Esophagus muscularis mucosa (tissue), 4 donors: ENCODE data around the gene LGALS12. TPM values are rescaled to one million over a fixed set of nuclear protein-coding genes. Genes with fewer than 3 reads are reported as not detected.

Source experiments
- DNase-seq: peaks from one replicate; pipeline ENCODE4 v3.0.0-alpha.2; 2017; ENCODE audit errors: extremely low spot score
- H3K27ac ChIP-seq, 4 donors: fragments of 200-600 bp; sonication (generic); replicated peaks in 1 of 4; 1 replicate in 3 of 4; 2 replicates in 1 of 4; pipeline ENCODE4 v1.5.1; 2016 to 2019; ENCODE audit warnings: mild to moderate bottlenecking in 1 of 4
- H3K27me3 ChIP-seq, 4 donors: fragments of 200-600 bp; sonication (generic); one replicate each; pipeline versions ENCODE4 v1.5.1 to v1.6.0; 2016 to 2019
- H3K36me3 ChIP-seq, 4 donors: fragments of 200-600 bp; sonication (generic); one replicate each; pipeline ENCODE4 v1.5.1; 2016 to 2019
- H3K4me1 ChIP-seq, 4 donors: fragments of 200-600 bp; sonication (generic); one replicate each; pipeline ENCODE4 v1.5.1; 2016 to 2019
- H3K4me3 ChIP-seq, 4 donors: fragments of 200-600 bp; sonication (generic); 1 replicate in 2 of 4; 2 replicates in 2 of 4; pipeline ENCODE4 v1.5.1; 2016 to 2019; ENCODE audit warnings: mild to moderate bottlenecking in 4 of 4, moderate library complexity in 1 of 4
- H3K9me3 ChIP-seq, 4 donors: fragments of 200-600 bp; sonication (generic); 1 replicate in 3 of 4; 2 replicates in 1 of 4; pipeline ENCODE4 v1.5.1; 2016 to 2019
- CTCF ChIP-seq, 3 experiments: fragments of 200-600 bp in 2 of 3; fragments of 450-650 bp in 1 of 3; sonication (generic) in 2 of 3; IDR thresholded peaks; one replicate each; pipeline ENCODE4 v1.5.1; 2017 to 2019; ENCODE audit warnings: antibody characterized with exemption in 3 of 3, mild to moderate bottlenecking in 2 of 3, moderate library complexity in 1 of 3
- EP300 ChIP-seq: sonication (generic); formaldehyde crosslinking; IDR thresholded peaks from one replicate; pipeline ENCODE4 v1.6.1; 2017; ENCODE audit warnings: antibody characterized with exemption
- POLR2A ChIP-seq: fragments of 450-650 bp; IDR thresholded peaks from one replicate; pipeline ENCODE4 v1.6.1; 2017; ENCODE audit warnings: antibody characterized with exemption, moderate library complexity, mild to moderate bottlenecking, low read depth
- POLR2AphosphoS5 ChIP-seq, 2 donors: sonication (generic); formaldehyde crosslinking; IDR thresholded peaks; one replicate each; pipeline ENCODE4 v1.6.1; 2017; ENCODE audit warnings: antibody characterized with exemption in 2 of 2
- whole genome bisulfite sequencing: methylation state at CpG from one replicate; pipeline ENCODE4 v1.1.5; 2018; 5-methylcytosine and 5-hydroxymethylcytosine counted together
- intact Hi-C: fragments of 100-400 bp; cut with DNase I; formaldehyde crosslinking; loops from one replicate; pipeline ENCODE4 v1.15.1; 2023
- total RNA-seq, 4 donors: library from RNA; depleted of rRNA; stranded (reverse); fragments of >200 nt; gene quantifications; one replicate each; pipeline versions ENCODE4 v1.1.0 to v1.2.1, GENCODE V29; 2016

LGALS12 gene
- total RNA-seq, 4 donors from 2014 or later = not detected

GRCh38 chr11:63472372-63472771 lies 33.5 kb upstream of the LGALS12 start:
- Histone ChIP-seq H3K27ac (no peak overlapping the region), H3K36me3 (peaks cover 0 to 4% (median 0%) of the 10 kb centered on the region in 4 donors), H3K9me3 (peaks cover 0 to 5% (median 2%) of the 10 kb centered on the region in 4 donors), H3K4me1 (no peaks in the 10 kb centered on the region), H3K27me3 (no peaks in the 10 kb centered on the region), H3K4me3 (no peak overlapping the region)
- 85% methylated on average over 3 of the region's 3 CpGs for WGBS
- no peak for DNase-seq
- TF ChIP-seq EP300 = no peak
- TF ChIP-seq POLR2AphosphoS5 (IDR thresholded peaks at IDR 0.05) = no peak
- no peak for TF ChIP-seq POLR2A
- TF ChIP-seq CTCF (IDR thresholded peaks at IDR 0.05) = no peak
- intact Hi-C loops = no loop called here

- DNase-seq = no peak
- TF ChIP-seq CTCF (IDR thresholded peaks at IDR 0.05) (no peak), POLR2AphosphoS5 (IDR thresholded peaks at IDR 0.05) (no peak), EP300 (no peak), POLR2A (no peak)
- intact Hi-C loops = loop anchor here (5.0 kb wide), 1 partner anchor 261 kb away; no protein-coding TSS in a partner anchor
- H3K27ac ChIP-seq = no peak overlapping the region
- peaks cover 0 to 5% (median 2%) of the 10 kb centered on the region in 4 donors for H3K9me3 ChIP-seq
- H3K36me3 ChIP-seq = no peaks in the 10 kb centered on the region
- H3K4me3 ChIP-seq = no peak overlapping the region
- no peaks in the 10 kb centered on the region for H3K27me3 ChIP-seq
- peaks cover 0 to 8% (median 4%) of the 10 kb centered on the region in 4 donors for H3K4me1 ChIP-seq
Observed at GRCh38 chr11:63476618-63477017, 29.3 kb upstream of the LGALS12 start.

GRCh38 chr11:63478896-63479295 lies 27.0 kb upstream of the LGALS12 start:
- DNase-seq = no peak
- Histone ChIP-seq H3K27ac (peak overlapping the region in 2 of 4 donors; percentile 40 to 47), H3K27me3 (no peaks in the 10 kb centered on the region), H3K4me1 (peaks cover 0 to 8% (median 4%) of the 10 kb centered on the region in 4 donors), H3K4me3 (no peak overlapping the region), H3K36me3 (no peaks in the 10 kb centered on the region), H3K9me3 (peaks cover 0 to 5% (median 2%) of the 10 kb centered on the region in 4 donors)
- WGBS = 12% methylated on average over 5 of the region's 5 CpGs
- TF ChIP-seq EP300 (no peak), POLR2A (no peak), CTCF (IDR thresholded peaks at IDR 0.05) (peak; percentile 92 to 95 (median 95)), POLR2AphosphoS5 (IDR thresholded peaks at IDR 0.05) (peak; percentile 14 to 25)
- intact Hi-C loops = loop anchor here (2.0 to 5.0 kb wide), 2 partner anchors 158 to 258 kb away; no protein-coding TSS in a partner anchor

GRCh38 chr11:63480039-63480438 lies 25.8 kb upstream of the LGALS12 start:
- Histone ChIP-seq H3K4me1 (peaks cover 0 to 8% (median 4%) of the 10 kb centered on the region in 4 donors), H3K36me3 (no peaks in the 10 kb centered on the region), H3K27me3 (no peaks in the 10 kb centered on the region), H3K9me3 (peaks cover 0 to 9% (median 3%) of the 10 kb centered on the region in 4 donors), H3K27ac (no peak overlapping the region), H3K4me3 (no peak overlapping the region)
- WGBS = 87% methylated on average over 6 of the region's 6 CpGs
- TF ChIP-seq POLR2AphosphoS5 (IDR thresholded peaks at IDR 0.05) = no peak
- TF ChIP-seq EP300 = no peak
- TF ChIP-seq CTCF (IDR thresholded peaks at IDR 0.05) = no peak
- TF ChIP-seq POLR2A = no peak
- intact Hi-C loops = no loop called here
- no peak for DNase-seq

GRCh38 chr11:63485777-63486176 lies 20.1 kb upstream of the LGALS12 start:
- TF ChIP-seq CTCF (IDR thresholded peaks at IDR 0.05) = no peak
- no peak for TF ChIP-seq EP300
- no peak for TF ChIP-seq POLR2A
- TF ChIP-seq POLR2AphosphoS5 (IDR thresholded peaks at IDR 0.05) = no peak
- Histone ChIP-seq H3K4me1 (peaks cover 0 to 22% (median 16%) of the 10 kb centered on the region in 4 donors), H3K36me3 (no peaks in the 10 kb centered on the region), H3K27ac (no peak overlapping the region), H3K4me3 (no peak overlapping the region), H3K9me3 (peaks cover 0 to 17% (median 12%) of the 10 kb centered on the region in 4 donors), H3K27me3 (no peaks in the 10 kb centered on the region)
- intact Hi-C loops = no loop called here
- no peak for DNase-seq
- 88% methylated on average over 3 of the region's 3 CpGs for WGBS
